ENCODE results near the gene IRX2. TPM values are rescaled to one million over a fixed set of nuclear protein-coding genes. Genes with fewer than 3 reads are reported as not detected.

IRX2 gene
- total and polyA plus RNA-seq, 2 of the 4 experiments (the other 2 are of a cell fraction), result 0.36 to 0.97 TPM

- no peaks in the 10 kb centered on the region for H3K4me1 ChIP-seq (ENCODE audit: control insufficient read depth, insufficient read depth, low read length)
- no peak for DNase-seq
- H3K27ac ChIP-seq (ENCODE audit: insufficient read depth, low read length), result no peak overlapping the region
- no peak overlapping the region for H2BK120ac ChIP-seq (ENCODE audit: low read depth, low read length)
- no peak overlapping the region for H2BK20ac ChIP-seq (ENCODE audit: low read depth, low read length)
- peaks cover 11% of the 10 kb centered on the region for H3K9me3 ChIP-seq (ENCODE audit: control insufficient read depth, insufficient read depth, low read length)
- WGBS, 2 experiments (ENCODE audit: extremely low coverage in 2 of 2, insufficient read length in 1 of 2), result no CpG with 5 or more reads among the region's 3 CpGs
- H3K36me3 ChIP-seq (ENCODE audit: control insufficient read depth, insufficient read depth, low read length), result no peaks in the 10 kb centered on the region
- H2BK5ac ChIP-seq (ENCODE audit: low read depth, low read length, poor library complexity, severe bottlenecking), result no peak overlapping the region
- no peak overlapping the region for H2AFZ ChIP-seq (replicated peaks; ENCODE audit: low read length, poor library complexity)
- H4K20me1 ChIP-seq (ENCODE audit: insufficient read depth, low read length), result no peaks in the 10 kb centered on the region
- intact Hi-C loops (cut with micrococcal nuclease) (no loop called here), dilution Hi-C loops (cut with HindIII; ENCODE audit: low sequenced_read_pairs, unreplicated experiment) (no loop called here), in situ Hi-C loops (cut with MboI; ENCODE audit: low sequenced_read_pairs) (no loop called here)
- H2AK9ac ChIP-seq (replicated peaks; ENCODE audit: low read depth, low read length, poor library complexity), result no peak overlapping the region
- no TSS peak for BruUV-seq (replicated peaks)
- no peak overlapping the region for H4K91ac ChIP-seq (ENCODE audit: insufficient read depth, low read depth, low read length)
- H3K27me3 ChIP-seq (ENCODE audit: control insufficient read depth, insufficient read depth, low read length), result no peaks in the 10 kb centered on the region
- H3K4me2 ChIP-seq (ENCODE audit: low read depth, low read length), result no peak overlapping the region
- no peak overlapping the region for H4K8ac ChIP-seq (ENCODE audit: low read depth in 2 of 2, low read length in 2 of 2)
- H2AK5ac ChIP-seq (ENCODE audit: low read depth, low read length), result no peak overlapping the region
- no peak for TF ChIP-seq RFX5 (IDR thresholded peaks at IDR 0.05; ENCODE audit: low read depth, low read length)
- no peak for TF ChIP-seq MAZ (IDR thresholded peaks at IDR 0.05; ENCODE audit: borderline replicate concordance, low read depth, low read length)
- no peak for TF ChIP-seq CHD1 (IDR thresholded peaks at IDR 0.05; ENCODE audit: low read depth, low read length)
- no peak for TF ChIP-seq RCOR1 (IDR thresholded peaks at IDR 0.05; ENCODE audit: insufficient replicate concordance, low read length)
- no peak for TF ChIP-seq BHLHE40 (IDR thresholded peaks at IDR 0.05; ENCODE audit: low read depth, low read length)
- no peak for TF ChIP-seq POLR2A (IDR thresholded peaks at IDR 0.05; ENCODE audit: low read depth, low read length)
- no peak for TF ChIP-seq RAD21 (IDR thresholded peaks at IDR 0.05; ENCODE audit: low read length)
- TF ChIP-seq, protein P1, sequence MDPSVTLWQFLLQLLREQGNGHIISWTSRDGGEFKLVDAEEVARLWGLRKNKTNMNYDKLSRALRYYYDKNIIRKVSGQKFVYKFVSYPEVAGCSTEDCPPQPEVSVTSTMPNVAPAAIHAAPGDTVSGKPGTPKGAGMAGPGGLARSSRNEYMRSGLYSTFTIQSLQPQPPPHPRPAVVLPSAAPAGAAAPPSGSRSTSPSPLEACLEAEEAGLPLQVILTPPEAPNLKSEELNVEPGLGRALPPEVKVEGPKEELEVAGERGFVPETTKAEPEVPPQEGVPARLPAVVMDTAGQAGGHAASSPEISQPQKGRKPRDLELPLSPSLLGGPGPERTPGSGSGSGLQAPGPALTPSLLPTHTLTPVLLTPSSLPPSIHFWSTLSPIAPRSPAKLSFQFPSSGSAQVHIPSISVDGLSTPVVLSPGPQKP (IDR thresholded peaks at IDR 0.05; ENCODE audit: borderline replicate concordance, low read depth, low read length), result no peak
- no peak for TF ChIP-seq MAFK (IDR thresholded peaks at IDR 0.05; ENCODE audit: low read depth, low read length)
- TF ChIP-seq FOS (IDR thresholded peaks at IDR 0.05; ENCODE audit: low read depth, low read length), result no peak
- TF ChIP-seq MXI1 (IDR thresholded peaks at IDR 0.05; ENCODE audit: borderline replicate concordance, low read depth, low read length), result no peak
- no peak for TF ChIP-seq NFE2L2 (IDR thresholded peaks at IDR 0.05; ENCODE audit: low read depth, low read length)
- TF ChIP-seq, protein P2, sequence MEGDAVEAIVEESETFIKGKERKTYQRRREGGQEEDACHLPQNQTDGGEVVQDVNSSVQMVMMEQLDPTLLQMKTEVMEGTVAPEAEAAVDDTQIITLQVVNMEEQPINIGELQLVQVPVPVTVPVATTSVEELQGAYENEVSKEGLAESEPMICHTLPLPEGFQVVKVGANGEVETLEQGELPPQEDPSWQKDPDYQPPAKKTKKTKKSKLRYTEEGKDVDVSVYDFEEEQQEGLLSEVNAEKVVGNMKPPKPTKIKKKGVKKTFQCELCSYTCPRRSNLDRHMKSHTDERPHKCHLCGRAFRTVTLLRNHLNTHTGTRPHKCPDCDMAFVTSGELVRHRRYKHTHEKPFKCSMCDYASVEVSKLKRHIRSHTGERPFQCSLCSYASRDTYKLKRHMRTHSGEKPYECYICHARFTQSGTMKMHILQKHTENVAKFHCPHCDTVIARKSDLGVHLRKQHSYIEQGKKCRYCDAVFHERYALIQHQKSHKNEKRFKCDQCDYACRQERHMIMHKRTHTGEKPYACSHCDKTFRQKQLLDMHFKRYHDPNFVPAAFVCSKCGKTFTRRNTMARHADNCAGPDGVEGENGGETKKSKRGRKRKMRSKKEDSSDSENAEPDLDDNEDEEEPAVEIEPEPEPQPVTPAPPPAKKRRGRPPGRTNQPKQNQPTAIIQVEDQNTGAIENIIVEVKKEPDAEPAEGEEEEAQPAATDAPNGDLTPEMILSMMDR (conservative IDR thresholded peaks at IDR 0.05; ENCODE audit: low read depth, low read length), result no peak
- TF ChIP-seq CEBPB (IDR thresholded peaks at IDR 0.05; ENCODE audit: low read depth, low read length), result no peak
- no peak for TF ChIP-seq SMC3 (IDR thresholded peaks at IDR 0.05; ENCODE audit: low read depth, low read length)
- H3K9ac ChIP-seq (ENCODE audit: low read depth, low read length), result no peak overlapping the region
- H3K14ac ChIP-seq (replicated peaks; ENCODE audit: low read depth, low read length), result no peak overlapping the region
- ChIA-PET CTCF (no interaction called here), POLR2A (ENCODE audit: unreplicated experiment) (no interaction called here)
- no peak overlapping the region for H3K56ac ChIP-seq (ENCODE audit: extremely low read depth, insufficient read depth, low read length)
- H3K79me1 ChIP-seq (ENCODE audit: low read depth in 1 of 2, low read length in 2 of 2), result no peaks in the 10 kb centered on the region
- no peak for ATAC-seq (ENCODE audit: low read depth)
- no peak overlapping the region for H4K5ac ChIP-seq (ENCODE audit: low read depth, low read length)
- H3K23ac ChIP-seq (ENCODE audit: low read depth, low read length), result no peak overlapping the region
- no peak overlapping the region for H3K18ac ChIP-seq (ENCODE audit: low read depth, low read length)
- no peaks in the 10 kb centered on the region for H3K9me1 ChIP-seq (ENCODE audit: insufficient read depth, low read length)
- H3K4ac ChIP-seq (ENCODE audit: low read depth, low read length), result no peak overlapping the region
- no peak overlapping the region for H2BK15ac ChIP-seq (ENCODE audit: low read depth, low read length)
- H3K4me3 ChIP-seq (ENCODE audit: insufficient read depth, low read depth, low read length), result no peak overlapping the region
Measured at GRCh38 chr5:2797160-2797559, 45.7 kb upstream of the IRX2 start.
